GM18498 (cell line): ENCODE results near the gene LHPP.
"Not testable (repeated sequence)": the region's sequence is repeated elsewhere in the genome, so short reads cannot be mapped to it uniquely, and the experiment has no call there.

Source experiments
- ATAC-seq: cut with Tn5 transposase; IDR thresholded peaks from one replicate; pipeline ENCODE4 v1.9.1; 2021; ENCODE audit warnings: mild to moderate bottlenecking, moderate library complexity; ENCODE audit not compliant: unreplicated experiment

LHPP gene

GRCh38 chr10:124535731-124536495 lies 74.3 kb downstream of the LHPP start:
- ATAC-seq: no peak

- ATAC-seq: no peak
Observed at GRCh38 chr10:124536496-124537050, 75.0 kb downstream of the LHPP start.

- no peak for ATAC-seq
Observed at GRCh38 chr10:124537166-124537725, 75.6 kb downstream of the LHPP start.

GRCh38 chr10:124537891-124538290 lies 76.3 kb downstream of the LHPP start:
- ATAC-seq: no peak

GRCh38 chr10:124538706-124539105 lies 77.1 kb downstream of the LHPP start:
- no peak for ATAC-seq

GRCh38 chr10:124539935-124540641 lies 78.5 kb downstream of the LHPP start:
- ATAC-seq: peak; percentile 61

GRCh38 chr10:124541076-124541903 lies 79.7 kb downstream of the LHPP start:
- ATAC-seq: no peak

- ATAC-seq: no peak
Observed at GRCh38 chr10:124542336-124542735, 80.7 kb downstream of the LHPP start.

GRCh38 chr10:124543146-124543545 lies 81.5 kb downstream of the LHPP start:
- ATAC-seq: no peak

- no peak for ATAC-seq
Observed at GRCh38 chr10:124543971-124544370, 82.3 kb downstream of the LHPP start.

GRCh38 chr10:124544711-124545110 lies 83.1 kb downstream of the LHPP start:
- no peak for ATAC-seq

GRCh38 chr10:124545351-124546054 lies 83.9 kb downstream of the LHPP start:
- ATAC-seq: no peak

GRCh38 chr10:124546055-124546369 lies 84.4 kb downstream of the LHPP start:
- no peak for ATAC-seq

GRCh38 chr10:124546957-124547646 lies 85.5 kb downstream of the LHPP start:
- no peak for ATAC-seq

GRCh38 chr10:124547647-124548168 lies 86.1 kb downstream of the LHPP start:
- ATAC-seq: no peak

GRCh38 chr10:124549171-124549570 lies 87.5 kb downstream of the LHPP start:
- ATAC-seq: not testable (repeated sequence)

- ATAC-seq: peak; percentile 59
Observed at GRCh38 chr10:124550293-124551034, 88.8 kb downstream of the LHPP start.

- no peak for ATAC-seq
Observed at GRCh38 chr10:124551097-124551496, 89.5 kb downstream of the LHPP start.

- no peak for ATAC-seq
Observed at GRCh38 chr10:124551755-124552154, 90.1 kb downstream of the LHPP start.
